OCI-M2 (cell line): ENCODE results near the gene LMF1.
"Not testable (repeated sequence)": the region's sequence is repeated elsewhere in the genome, so short reads cannot be mapped to it uniquely, and the experiment has no call there.

Experiments used
- DNase-seq: peaks from one replicate; lab custom pipeline; 2025; ENCODE audit not compliant: unreplicated experiment; lab: John Stamatoyannopoulos, UW

The LMF1 gene

DNA sequence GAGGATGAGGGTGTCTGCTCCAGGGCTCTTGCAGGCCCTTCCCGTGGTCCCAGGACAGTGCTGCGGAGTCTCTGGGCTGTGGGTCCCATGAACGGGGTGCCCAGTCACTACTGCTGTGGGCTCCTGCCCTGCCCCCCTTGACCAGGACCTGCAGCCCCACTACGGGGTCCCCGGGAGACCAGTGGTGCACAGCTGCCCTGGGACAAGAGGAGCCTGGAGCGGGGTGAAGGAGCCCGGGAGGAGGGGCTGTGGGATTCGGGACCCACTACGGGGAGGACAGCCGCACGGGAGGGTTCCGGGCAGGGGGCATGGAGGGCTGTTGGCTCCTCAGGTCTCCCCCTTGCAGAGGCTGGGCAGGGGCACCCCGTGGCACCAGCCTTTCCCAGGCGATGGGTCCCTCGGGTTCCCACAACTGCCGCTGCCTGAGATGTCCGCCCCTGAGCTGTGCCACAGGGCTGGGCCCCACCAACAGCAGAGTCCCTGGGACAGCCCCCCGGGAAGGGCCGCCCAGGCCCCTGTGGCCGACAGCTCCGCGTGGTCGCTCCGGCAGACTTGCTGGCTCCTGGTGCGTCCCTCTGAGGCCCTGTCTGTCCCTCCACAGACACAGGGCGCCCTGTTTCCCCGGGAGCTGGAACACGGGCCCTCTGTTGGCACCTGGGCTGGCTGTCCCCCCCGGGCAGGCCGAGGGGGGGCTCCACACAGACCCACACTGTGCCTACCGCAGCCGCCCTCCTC is 118.2 kb downstream of the LMF1 start:
- no peak for DNase-seq

DNA sequence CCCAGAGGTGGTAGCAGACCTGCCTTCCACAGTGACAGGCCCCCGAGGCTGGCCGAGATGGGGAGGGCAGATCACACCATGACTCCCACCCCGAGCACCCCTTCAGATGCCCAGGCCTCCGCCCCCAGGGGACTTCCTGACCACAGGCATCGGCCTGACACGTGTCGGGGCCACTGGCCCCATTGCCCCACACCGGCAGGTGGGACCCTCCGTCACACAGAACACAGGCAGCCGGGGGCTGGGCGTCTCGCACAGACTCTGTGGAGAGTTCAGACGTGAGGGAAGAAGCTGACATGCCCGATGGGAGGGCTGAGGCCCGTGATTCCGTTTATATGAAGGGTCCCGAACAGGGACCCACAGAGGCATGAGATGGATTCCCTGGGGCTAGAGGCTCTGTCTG is 118.9 kb downstream of the LMF1 start:
- DNase-seq: no peak

DNA sequence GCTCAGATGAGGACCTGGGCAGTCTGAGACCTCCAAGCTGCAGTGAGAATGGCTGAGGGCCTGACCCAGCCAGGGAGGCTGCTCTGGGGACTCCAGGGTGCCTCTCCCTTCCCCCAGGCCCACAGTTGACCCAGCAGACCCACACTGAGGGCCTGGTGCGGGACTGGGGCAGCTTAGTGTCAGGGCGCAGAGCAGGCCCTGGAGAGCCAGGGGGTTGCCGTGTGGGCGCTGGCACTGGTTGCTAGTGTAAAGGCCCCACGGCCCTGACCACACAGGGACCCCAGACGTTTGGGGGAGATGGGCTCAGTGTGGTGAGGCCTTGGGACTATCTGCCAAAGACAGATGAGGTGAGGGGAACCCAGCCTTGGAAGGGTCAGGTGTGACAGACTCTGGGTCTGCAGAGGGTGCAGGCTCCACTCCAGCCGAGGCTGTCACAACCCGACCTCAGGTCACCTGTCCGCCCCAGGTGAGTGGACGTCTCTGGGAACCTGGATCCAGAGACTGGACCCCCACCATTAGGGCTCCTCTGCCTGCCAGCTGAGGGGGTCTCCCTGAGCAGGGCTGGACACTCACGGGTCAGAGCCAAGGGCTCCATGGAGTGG is 119.5 kb downstream of the LMF1 start:
- no peak for DNase-seq

DNA sequence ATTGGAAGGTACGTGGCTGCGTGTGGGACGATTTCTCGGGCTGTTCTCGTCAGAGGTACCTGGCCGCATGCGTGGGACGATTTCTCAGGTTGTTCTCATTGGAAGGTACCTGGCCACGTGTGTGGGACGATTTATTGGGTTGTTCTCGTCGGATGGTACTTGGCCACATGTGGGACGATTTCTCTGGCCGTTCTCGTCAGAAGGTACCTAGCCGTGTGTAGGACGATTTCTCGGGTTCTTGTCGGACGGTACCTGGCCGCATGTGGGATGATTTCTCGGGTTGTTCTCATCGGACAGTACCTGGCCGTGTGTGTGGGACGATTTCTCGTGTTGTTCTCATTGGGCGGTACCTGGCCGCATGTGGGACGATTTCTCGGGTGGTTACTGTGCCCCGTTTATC is 120.1 kb downstream of the LMF1 start:
- DNase-seq: no peak

DNA sequence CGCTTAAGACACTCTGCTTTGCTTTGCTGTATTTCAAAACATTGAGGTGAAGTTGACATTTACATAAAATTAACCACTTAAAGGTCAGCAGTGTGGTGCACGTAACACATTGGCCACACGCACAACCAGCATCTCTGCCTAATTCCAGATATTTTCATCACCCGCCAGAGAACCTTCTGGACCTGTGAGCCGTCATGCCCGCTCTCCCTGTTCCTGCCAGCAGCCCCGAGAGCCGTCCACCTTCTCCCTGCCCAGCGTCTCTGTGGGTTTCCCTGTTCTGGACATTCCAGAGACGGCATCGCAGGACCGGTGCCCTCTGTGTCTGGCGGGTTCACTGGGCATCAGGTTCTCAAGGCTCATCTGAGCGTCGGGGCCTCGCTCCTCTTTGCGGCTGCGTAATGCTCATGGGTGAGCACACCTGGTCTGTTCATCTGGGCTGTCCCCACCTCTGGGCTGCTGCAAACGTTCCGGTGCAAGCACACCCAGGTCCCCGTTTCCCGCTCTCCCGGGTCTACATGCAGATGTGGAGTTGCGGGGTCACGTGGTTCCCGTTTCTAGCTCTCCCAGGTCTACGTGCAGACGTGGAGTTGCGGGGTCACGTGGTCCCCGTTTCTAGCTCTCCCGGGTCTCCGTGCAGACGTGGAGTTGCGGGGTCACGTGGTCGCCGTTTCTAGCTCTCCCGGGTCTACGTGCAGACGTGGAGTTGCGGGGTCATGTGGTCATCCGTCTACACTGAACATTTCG is 122.1 kb downstream of the LMF1 start:
- DNase-seq: no peak

DNA sequence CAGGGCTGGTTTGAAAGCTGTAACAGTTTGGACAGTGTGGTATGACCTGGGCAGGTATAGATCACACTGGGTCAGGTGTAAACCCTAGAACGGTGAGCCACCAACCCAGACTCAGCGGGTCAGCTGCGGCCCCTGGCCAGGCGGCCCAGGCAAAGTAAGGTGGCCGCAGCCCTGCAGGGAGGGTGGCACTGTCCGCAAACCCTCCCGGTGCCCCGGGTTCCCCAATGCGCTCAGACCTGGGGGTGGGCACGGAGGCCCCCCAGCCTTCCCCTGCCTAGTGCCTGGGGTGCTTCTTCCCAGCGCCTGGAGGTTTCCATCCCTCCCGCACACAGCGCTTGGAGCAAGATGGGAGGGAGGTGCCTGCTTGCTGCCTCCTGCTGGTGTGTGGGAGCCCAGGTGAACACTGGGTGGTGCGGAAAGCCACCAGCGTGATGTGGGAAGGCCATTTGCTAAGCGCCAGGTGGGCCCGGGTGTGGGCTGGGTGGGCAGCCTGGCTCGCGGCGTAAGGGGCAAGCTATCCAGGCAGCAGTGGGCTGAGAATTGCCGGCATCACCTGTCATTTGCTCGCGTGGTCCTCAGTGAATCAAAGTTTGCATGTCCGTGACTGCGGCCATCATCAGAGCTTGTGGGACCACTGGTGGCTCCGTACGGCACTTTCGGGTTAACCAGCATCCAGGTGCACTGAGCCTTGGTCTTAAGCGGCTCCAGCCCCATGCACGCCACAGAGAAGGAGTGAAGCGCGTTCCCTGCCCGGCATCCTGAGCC is 122.9 kb downstream of the LMF1 start:
- DNase-seq: no peak

DNA sequence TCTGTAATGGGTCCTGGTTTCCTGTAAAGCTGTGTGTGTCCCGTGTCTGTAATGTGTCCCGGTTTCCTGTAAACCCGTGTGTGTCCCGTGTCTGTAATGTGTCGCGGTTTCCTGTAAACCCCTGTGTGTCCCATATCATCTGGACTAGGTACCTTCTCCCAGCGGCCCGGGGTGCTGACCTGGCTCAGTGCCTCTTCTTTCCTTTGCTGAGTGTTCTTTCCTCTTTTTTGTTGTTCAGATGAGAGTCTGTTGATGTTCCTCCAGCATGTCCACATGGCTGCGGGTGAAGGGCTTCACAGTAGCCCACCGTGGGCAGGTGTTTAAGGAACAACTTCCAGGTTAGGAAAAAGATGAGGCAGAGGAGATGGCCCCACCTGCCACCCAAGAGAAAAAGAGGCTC is 123.6 kb downstream of the LMF1 start:
- no peak for DNase-seq

DNA sequence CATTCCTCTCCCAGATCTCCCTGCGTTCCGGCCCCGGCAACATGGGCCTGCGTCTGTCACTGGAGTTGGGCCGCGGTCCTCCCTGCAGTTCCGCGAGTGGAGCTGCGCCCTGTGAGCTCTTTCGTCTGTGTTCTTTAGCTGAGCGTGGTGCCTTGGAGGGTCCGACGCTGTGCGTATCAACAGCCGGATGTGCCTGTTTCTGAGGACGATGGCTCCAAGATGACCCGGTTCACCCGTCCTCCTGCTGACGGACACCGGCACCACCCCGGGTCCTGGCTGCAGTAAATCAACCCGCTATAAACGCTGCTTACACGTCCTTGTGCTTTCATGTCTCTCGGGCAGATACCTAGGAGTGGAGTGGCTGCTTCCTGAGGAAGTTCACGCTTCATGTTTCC is 125.4 kb downstream of the LMF1 start:
- no peak for DNase-seq

DNA sequence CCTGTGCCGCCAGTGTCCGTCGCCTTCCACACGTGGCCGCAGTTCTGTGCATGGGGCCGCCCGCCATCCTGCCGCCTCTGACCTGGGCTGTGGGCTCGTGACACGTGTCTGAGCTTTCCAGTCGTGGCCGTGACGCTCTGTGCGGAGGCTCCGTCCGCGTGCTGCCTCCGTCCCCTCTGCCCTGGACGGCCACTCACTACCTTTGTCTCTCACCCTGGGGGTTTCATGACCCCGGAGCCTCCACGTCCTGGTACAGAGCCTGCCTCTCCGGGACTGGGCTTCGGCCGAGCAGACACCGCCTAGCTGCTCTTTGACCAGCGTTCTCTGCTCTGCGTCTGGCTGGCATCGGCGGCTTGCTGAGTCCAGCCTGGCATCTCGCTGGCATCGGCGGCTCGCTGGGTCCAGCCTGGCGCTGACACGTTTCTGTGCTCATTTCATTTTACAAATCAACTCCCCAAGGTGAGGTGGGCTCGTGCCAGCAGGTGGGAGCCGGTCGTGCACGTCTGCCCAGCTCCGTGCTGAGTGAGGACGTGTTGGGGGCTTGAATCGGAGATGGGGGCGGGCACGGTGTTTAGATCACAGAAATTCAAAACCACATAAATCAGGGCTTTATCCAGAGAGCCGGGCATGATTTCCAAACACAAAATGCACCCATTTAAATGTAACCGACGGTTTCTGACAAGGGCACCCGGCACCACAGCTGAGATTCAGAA is 126.0 kb downstream of the LMF1 start:
- no peak for DNase-seq

DNA sequence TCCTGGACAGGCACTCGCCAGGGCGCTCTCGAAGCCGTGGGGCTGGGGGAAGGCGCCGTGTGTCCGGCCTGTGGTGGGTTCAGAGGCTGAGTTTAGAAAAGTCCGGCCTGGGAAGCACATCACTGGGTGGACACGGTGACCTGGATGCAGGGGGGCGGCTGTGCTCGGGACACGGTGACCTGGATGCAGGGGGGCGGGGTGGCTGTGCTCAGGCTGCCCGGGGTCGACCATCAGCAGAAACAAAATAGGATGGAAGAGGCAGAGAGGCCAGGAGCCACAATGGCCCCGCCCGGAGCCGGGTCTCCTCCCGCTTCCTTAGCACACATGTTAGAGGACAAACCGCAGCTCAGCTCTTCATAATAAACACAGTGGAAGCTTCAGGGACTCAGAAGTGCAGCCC is 127.0 kb downstream of the LMF1 start:
- no peak for DNase-seq

DNA sequence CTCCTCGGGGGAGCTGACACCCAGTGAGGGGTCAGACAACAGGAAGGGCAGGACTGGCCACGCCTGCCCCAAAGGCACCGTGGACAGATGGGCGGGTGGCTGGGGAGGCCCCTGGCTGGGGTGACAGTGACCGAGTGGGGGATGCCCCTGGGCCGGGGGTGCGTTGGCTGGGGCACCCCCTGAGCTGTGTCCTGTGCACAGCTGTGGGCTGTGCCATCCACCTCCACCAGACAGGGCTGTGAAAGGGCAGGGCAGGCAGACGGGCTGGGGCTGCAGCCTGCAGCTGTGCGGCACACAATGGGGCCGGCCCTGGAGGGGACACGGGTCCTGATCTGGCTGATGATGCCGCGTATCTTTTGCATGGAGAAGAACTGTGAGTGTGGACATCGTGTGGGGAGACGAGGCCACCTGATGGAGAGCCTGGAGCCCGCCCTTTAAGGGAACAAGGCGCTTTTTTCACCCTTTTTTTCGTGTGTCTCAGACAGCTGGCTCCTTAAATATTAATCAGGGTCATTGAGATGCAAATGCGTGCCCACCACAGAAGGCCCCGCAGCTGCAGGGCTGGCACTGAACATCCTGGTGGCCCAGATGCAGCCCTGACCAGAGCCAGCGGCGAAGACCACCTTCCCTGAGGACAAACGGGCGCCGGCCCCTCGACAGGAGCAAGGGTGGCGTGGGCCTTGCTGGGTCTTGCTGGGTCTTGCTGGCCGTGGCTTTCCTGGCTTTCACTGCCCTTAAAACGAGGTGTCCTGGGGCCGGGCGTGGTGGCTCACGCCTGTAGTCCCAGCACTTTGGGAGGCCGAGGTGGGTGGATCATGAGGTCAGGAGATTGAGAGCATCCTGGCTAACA is 127.8 kb downstream of the LMF1 start:
- no peak for DNase-seq

DNA sequence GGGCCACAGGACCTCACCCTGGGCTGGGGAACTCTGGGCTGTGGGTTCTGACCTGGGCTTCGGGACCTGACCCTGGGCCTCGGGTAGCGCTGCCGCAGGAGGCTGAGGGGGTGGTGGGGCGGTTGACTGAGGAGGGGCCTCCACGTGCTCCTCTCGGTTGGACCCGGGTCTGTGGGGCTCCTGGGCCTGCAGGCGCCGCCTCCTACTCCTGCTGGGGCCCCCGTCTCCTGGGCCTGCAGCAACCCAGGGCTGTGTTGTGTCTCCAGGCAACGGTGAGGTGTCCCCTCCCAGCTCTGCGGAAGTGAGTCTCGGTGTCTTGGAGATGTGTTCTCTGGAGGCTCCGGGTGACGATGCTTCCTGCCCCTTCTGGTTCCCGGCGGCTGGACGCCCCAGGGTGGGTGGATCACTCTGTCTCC is 128.7 kb downstream of the LMF1 start:
- DNase-seq: no peak

DNA sequence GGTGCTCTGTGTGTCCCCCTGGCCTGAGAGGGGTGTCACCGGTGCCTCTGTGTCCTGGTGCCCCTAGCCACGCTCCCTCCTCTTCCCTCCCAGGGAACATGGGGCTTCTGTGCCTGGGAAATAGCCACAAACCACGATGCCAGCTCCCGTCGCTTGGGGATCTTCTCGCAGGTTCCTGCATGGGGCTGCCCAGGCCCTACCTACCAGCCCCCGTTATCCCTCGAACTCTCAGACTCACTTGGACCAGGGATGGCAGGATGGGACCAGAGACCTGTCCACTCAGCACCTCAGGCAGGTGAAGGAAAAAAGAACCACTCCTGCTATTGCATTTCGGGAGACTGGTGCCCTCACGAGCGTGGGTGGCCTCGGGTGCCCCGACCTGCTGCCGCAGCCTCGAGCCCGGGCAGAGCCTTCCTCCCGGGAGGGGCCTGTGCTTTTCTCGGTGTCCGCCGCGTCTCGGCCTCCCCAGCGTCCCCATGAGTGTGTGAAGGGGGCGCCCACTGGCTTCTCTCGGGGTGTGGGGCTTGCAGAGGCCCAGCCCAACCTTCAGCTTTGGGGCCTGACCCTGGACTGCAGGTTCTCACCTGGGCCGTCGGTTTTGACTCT is 129.2 kb downstream of the LMF1 start:
- DNase-seq: no peak

DNA sequence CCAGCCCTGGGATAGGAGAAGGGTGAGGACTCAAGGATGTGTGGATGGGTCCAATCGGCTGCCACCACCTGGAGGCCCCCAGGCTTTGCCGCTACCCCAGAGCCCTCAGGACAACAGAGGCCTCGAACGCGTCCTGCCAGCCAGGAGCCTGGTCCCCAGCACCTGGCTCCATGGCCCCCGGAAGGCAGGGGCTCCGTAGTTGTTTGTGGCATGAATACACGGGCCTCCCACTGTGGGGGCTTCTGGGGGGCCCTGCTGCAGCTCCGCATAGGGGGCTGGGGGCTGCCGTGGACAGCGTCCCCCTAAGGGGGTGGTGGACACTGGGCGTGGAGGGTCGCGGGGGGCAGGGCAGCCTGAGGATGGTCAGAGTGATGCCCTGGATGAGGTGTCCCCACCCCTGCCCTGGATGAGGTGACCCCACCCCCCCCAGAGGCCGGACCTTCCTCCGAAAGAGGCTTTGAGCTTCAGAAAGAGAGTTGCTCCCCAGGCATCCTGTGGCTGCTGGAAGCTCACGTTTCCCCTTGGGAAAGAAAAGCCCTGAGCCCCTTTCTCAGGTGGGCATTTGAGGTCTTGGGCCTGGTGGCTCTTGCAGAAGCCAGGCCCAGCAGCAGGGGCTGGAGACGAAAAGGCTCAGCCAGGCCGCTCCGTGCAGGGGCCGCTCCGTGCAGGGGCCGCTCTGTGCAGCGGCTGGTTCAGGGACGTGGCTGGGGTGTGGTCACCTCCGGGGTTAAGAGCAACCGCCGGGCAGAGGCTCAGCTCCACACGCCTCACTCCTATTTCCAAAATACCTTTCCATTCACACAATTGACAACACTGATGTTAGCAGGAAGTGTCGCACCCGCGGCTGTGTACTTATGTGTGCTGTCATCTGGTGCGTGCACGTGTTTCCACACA is 130.0 kb downstream of the LMF1 start:
- DNase-seq: no peak

DNA sequence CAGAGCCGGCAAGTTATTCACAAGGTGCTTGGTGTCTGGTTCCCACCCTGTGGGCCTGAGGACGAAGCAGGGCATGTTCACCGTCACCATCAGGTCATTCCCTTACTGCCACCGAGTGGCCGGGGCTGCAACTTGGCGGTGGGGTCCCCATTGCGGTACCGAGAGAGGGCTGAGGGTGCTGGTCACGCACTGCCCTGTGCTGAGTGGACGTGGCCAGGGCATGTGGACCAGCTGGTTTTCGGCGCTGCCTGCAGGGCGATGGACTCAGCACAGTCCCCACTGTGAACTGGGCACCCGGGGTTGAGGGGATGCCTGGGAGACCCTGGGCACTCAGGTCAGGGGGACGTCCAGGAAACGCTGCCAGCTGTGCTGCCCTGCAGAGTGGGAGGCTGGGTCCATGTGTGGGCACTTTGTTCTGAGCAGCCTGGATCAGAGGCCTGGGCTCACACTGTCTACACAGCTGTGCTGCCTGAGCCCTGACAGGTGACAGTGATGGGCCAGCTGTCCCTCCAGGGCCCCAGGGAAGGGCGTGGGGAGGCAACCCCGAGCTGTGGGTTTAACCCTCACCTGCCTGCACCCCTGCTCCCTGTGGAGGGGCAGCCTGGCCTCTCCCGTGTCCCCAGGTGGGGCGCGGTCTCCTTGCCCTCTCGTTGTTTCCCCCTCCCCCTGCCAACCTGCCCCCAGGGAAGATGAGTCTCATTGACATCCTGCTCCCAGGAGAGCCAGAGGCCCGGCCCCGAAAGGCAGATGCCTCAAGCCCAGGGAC is 131.0 kb downstream of the LMF1 start:
- DNase-seq: no peak

DNA sequence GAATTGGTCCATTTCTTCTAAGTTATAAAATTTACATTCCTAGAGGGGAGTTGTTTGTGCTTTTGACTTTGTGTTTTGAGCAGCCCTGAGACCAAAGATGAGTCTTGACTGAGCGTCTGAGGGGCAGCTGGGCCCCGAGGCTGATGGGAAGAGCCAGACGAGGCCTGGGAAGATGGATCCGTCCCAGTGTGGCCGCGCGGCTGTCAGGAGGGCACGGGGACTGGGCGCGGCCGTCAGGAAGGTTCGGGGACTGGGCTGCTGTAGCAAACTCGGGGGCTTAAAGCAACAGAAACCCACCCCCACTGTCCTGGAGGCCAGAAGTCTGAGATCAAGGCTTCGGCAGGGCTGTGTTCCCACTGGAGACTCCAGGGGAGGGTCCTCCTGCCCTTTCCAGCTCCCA is 132.0 kb downstream of the LMF1 start:
- no peak for DNase-seq

DNA sequence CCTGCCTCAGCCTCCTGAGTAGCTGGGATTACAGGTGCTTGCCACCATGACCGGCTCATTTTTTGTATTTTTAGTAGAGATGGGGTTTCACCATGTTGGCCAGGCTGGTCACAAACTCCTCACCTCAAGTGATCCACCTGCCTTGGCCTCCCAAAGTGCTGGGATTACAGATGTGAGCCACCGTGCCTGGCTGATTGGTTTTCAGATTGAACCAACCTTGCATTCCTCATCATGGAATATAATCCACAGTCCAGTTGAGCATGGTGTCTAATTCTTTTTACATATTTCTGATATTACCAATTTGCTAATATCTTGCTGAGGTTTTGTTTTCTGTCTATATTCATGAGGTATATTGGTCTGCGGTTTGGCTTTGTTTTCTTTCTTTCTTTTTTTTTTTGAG is 134.0 kb downstream of the LMF1 start:
- DNase-seq: not testable (repeated sequence)

DNA sequence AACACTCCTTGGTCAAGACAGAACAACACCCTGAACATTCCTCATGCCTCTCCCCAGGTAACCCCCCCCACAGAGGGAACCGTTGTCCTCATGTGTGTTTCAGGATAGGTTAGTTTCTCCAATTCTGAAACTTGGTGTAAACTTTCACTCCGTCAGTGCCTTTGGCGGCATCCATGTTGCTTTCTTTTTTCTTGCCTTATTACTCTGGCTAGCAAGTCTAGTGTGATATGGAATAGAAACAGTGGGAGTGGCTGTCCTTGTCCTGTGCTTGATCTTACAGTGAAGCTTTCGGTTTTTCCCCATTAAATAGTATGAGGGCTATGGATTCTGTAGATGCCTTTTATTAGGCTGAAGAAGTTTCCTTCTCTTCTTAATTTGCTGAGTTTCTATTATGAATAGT is 134.6 kb downstream of the LMF1 start:
- no peak for DNase-seq
